PC-9 (cell line): ENCODE measurements around the gene UQCRQ. TPM values are rescaled to one million over a fixed set of nuclear protein-coding genes. Genes with fewer than 3 reads are reported as not detected.

Source experiments
- BruUV-seq: library from RNA; stranded (reverse); fragments of 400-500 nt; replicated peaks from 2 replicates; lab custom pipeline; 2021; lab: Mats Ljungman, UMichigan
- CTCF ChIA-PET: fragments of 300-600 bp; sonication (Branson Sonifier 250); formaldehyde crosslinking; loops from one replicate; lab custom pipeline; 2022; ENCODE audit warnings: antibody characterized with exemption; lab: Charles Lee
- POLR2A ChIA-PET: fragments of 300-600 bp; sonication (Branson Sonifier 250); formaldehyde crosslinking; loops from one replicate; lab custom pipeline; 2022; ENCODE audit warnings: antibody characterized with exemption; ENCODE audit not compliant: unreplicated experiment; lab: Charles Lee
- DNase-seq, 2 experiments: peaks; one replicate each; pipeline versions ENCODE4 v3.0.0 to v3.0.0-alpha.2; 2015 to 2022; ENCODE audit warnings: mixed read lengths in 1 of 2
- H2AFZ ChIP-seq: fragments of 200-600 bp; sonication (generic); 2 replicates; pipeline ENCODE4 v1.8.1; 2017; ENCODE audit warnings: antibody characterized with exemption
- H3F3A ChIP-seq: fragments of 200-600 bp; sonication (generic); 2 replicates; pipeline ENCODE4 v1.8.1; 2017; ENCODE audit warnings: antibody characterized with exemption, mild to moderate bottlenecking, low read depth; ENCODE audit not compliant: insufficient read depth
- H3K27ac ChIP-seq: fragments of 200-600 bp; sonication (generic); 2 replicates; pipeline ENCODE4 v1.6.1; 2016; ENCODE audit warnings: mixed run types
- H3K27me3 ChIP-seq: fragments of 200-600 bp; sonication (generic); 2 replicates; pipeline ENCODE4 v1.6.1; 2016; ENCODE audit warnings: low read depth, mixed run types; ENCODE audit not compliant: insufficient read depth
- H3K36me3 ChIP-seq: fragments of 200-600 bp; sonication (generic); 2 replicates; pipeline ENCODE4 v1.6.1; 2016; ENCODE audit warnings: low read depth, mixed run types
- H3K4me1 ChIP-seq: fragments of 200-600 bp; sonication (generic); replicated peaks from 2 replicates; pipeline ENCODE4 v1.6.1; 2016; ENCODE audit warnings: mixed run types; ENCODE audit not compliant: insufficient read depth
- H3K4me2 ChIP-seq: fragments of 200-600 bp; sonication (generic); 2 replicates; pipeline ENCODE4 v1.6.1; 2017; ENCODE audit warnings: mixed run types
- H3K4me3 ChIP-seq: fragments of 200-600 bp; sonication (generic); 2 replicates; pipeline ENCODE4 v1.6.1; 2016; ENCODE audit warnings: mixed run types
- H3K79me2 ChIP-seq: fragments of 200-600 bp; sonication (generic); 2 replicates; pipeline ENCODE4 v1.6.1; 2017; ENCODE audit warnings: low read depth, mixed run types
- H3K9me2 ChIP-seq: fragments of 200-600 bp; sonication (generic); 2 replicates; pipeline ENCODE4 v1.8.1; 2017; ENCODE audit warnings: mild to moderate bottlenecking; ENCODE audit not compliant: insufficient read depth
- H3K9me3 ChIP-seq: fragments of 200-600 bp; sonication (generic); 2 replicates; pipeline ENCODE4 v1.8.1; 2016; ENCODE audit warnings: low read depth; ENCODE audit not compliant: insufficient read depth
- H4K20me1 ChIP-seq: fragments of 200-600 bp; sonication (generic); 2 replicates; pipeline ENCODE4 v1.8.1; 2017; ENCODE audit not compliant: insufficient read depth
- EZH2 ChIP-seq: fragments of 200-600 bp; sonication (generic); IDR thresholded peaks from 2 replicates; pipeline ENCODE4 v1.8.0; 2017; ENCODE audit warnings: antibody characterized with exemption, low read depth
- intact Hi-C: fragments of 100-400 bp; cut with micrococcal nuclease; formaldehyde crosslinking; loops from one replicate; pipeline ENCODE4 v1.10.0; 2022; ENCODE audit not compliant: unreplicated experiment
- total RNA-seq: library from RNA; stranded (reverse); gene quantifications from 2 replicates; pipeline ENCODE4 v1.2.3, GENCODE V29; 2021
- TF ChIP-seq, protein P1 (sequence below): fragments of 200-600 bp; sonication (generic); conservative IDR thresholded peaks from 2 replicates; pipeline ENCODE4 v1.6.1; 2017; ENCODE audit warnings: mixed run types, antibody characterized with exemption, mild to moderate bottlenecking, moderate library complexity

UQCRQ gene
- total RNA-seq, 1 experiment from 2014 or later = 414 TPM

GRCh38 chr5:132895719-132896305 lies 29.4 kb downstream of the UQCRQ start:
- no peak for DNase-seq
- H3K9me2 ChIP-seq = no peaks in the 10 kb centered on the region
- H3K4me2 ChIP-seq = no peak overlapping the region
- TF ChIP-seq, protein P1, sequence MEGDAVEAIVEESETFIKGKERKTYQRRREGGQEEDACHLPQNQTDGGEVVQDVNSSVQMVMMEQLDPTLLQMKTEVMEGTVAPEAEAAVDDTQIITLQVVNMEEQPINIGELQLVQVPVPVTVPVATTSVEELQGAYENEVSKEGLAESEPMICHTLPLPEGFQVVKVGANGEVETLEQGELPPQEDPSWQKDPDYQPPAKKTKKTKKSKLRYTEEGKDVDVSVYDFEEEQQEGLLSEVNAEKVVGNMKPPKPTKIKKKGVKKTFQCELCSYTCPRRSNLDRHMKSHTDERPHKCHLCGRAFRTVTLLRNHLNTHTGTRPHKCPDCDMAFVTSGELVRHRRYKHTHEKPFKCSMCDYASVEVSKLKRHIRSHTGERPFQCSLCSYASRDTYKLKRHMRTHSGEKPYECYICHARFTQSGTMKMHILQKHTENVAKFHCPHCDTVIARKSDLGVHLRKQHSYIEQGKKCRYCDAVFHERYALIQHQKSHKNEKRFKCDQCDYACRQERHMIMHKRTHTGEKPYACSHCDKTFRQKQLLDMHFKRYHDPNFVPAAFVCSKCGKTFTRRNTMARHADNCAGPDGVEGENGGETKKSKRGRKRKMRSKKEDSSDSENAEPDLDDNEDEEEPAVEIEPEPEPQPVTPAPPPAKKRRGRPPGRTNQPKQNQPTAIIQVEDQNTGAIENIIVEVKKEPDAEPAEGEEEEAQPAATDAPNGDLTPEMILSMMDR = no peak
- TF ChIP-seq EZH2 = no peak
- no peaks in the 10 kb centered on the region for H3K4me1 ChIP-seq
- ChIA-PET CTCF (no interaction called here), POLR2A (interaction anchor here (0.6 kb wide), 1 partner anchor 392 kb away, joined by 5 read pairs; no protein-coding TSS in a partner anchor)
- H3K27ac ChIP-seq = no peak overlapping the region
- no TSS peak for BruUV-seq
- peaks cover 13% of the 10 kb centered on the region; the same call in 1 of the 2 replicates for H3F3A ChIP-seq
- H3K9me3 ChIP-seq = no peaks in the 10 kb centered on the region
- H3K79me2 ChIP-seq = no peaks in the 10 kb centered on the region
- no peaks in the 10 kb centered on the region for H4K20me1 ChIP-seq
- no peak overlapping the region for H3K4me3 ChIP-seq
- H3K27me3 ChIP-seq = no peaks in the 10 kb centered on the region
- H3K36me3 ChIP-seq = peaks cover 51% of the 10 kb centered on the region
- intact Hi-C loops = no loop called here
- H2AFZ ChIP-seq = no peak overlapping the region

GRCh38 chr5:132896685-132897084 lies 30.2 kb downstream of the UQCRQ start:
- no peak overlapping the region for H2AFZ ChIP-seq
- no peak for TF ChIP-seq EZH2
- TF ChIP-seq, protein P1 = no peak
- no peaks in the 10 kb centered on the region; the same call in 1 of the 2 replicates for H4K20me1 ChIP-seq
- H3K4me3 ChIP-seq = no peak overlapping the region
- intact Hi-C loops = no loop called here
- no peak overlapping the region for H3K4me2 ChIP-seq
- H3F3A ChIP-seq = peaks cover 13% of the 10 kb centered on the region; the same call in 1 of the 2 replicates
- POLR2A ChIA-PET = no interaction called here
- CTCF ChIA-PET = no interaction called here
- H3K27me3 ChIP-seq = no peaks in the 10 kb centered on the region
- no peak for DNase-seq
- no peaks in the 10 kb centered on the region for H3K4me1 ChIP-seq
- H3K79me2 ChIP-seq = no peaks in the 10 kb centered on the region
- no TSS peak for BruUV-seq
- H3K9me2 ChIP-seq = no peaks in the 10 kb centered on the region
- H3K9me3 ChIP-seq = no peaks in the 10 kb centered on the region
- H3K27ac ChIP-seq = no peak overlapping the region
- H3K36me3 ChIP-seq = peaks cover 51% of the 10 kb centered on the region

DNA sequence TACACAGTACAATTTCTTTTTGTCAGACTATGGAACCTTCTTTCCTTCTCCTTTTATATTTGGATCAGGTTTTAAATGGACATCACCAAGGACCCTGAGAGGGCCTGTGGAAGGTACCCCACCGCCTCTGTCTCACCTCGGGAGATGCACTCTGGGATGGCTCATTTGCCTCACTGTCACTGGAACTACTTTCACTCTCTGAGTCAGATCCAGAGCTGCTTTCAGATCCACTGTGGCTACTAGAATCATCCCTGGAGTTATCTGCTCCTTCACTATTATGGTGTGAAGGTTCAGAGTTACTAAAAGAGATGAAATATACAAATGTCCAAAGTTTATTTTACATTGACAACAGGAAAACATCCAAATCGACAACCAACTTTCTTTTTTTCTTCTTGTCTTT lies 31.7 kb downstream of the UQCRQ start:
- ChIA-PET POLR2A (no interaction called here), CTCF (interaction anchor here (0.7 kb wide), 1 partner anchor 181 kb away, joined by 3 read pairs; no protein-coding TSS in a partner anchor)

More for the DNA sequence above, 31.7 kb downstream of the UQCRQ start:
- peaks cover 43% of the 10 kb centered on the region for H3K36me3 ChIP-seq
- no peak overlapping the region for H2AFZ ChIP-seq
- H4K20me1 ChIP-seq = no peaks in the 10 kb centered on the region; the same call in 1 of the 2 replicates
- no peaks in the 10 kb centered on the region for H3K9me3 ChIP-seq
- TF ChIP-seq, protein P1 = no peak
- TF ChIP-seq EZH2 = no peak
- no peak for DNase-seq
- H3K79me2 ChIP-seq = no peaks in the 10 kb centered on the region
- H3F3A ChIP-seq = peaks cover 8% of the 10 kb centered on the region; the same call in 1 of the 2 replicates
- intact Hi-C loops = no loop called here
- H3K4me2 ChIP-seq = no peak overlapping the region
- BruUV-seq = no TSS peak
- H3K4me3 ChIP-seq = no peak overlapping the region
- H3K4me1 ChIP-seq = no peaks in the 10 kb centered on the region
- H3K27ac ChIP-seq = no peak overlapping the region
- H3K27me3 ChIP-seq = no peaks in the 10 kb centered on the region
- no peaks in the 10 kb centered on the region for H3K9me2 ChIP-seq
